ENCODE results near the gene P2RY6. TPM values are rescaled to one million over a fixed set of nuclear protein-coding genes. Genes with fewer than 3 reads are reported as not detected.
A peak's percentile ranks its signal among the peaks of the same experiment; 100 is the strongest.

P2RY6 gene
- total RNA-seq, 2 experiments from 2014 or later, result 0.44 TPM; not detected in 1

GRCh38 chr11:73243093-73243485 is 29.0 kb upstream of the P2RY6 start:
- DNase-seq, result no peak
- H3K4me3 Mint-ChIP-seq, result no peak overlapping the region
- no peak for ATAC-seq (ENCODE audit: low read depth)
- H3K36me3 Mint-ChIP-seq, result no peaks in the 10 kb centered on the region
- peaks cover 14% of the 10 kb centered on the region for H3K27me3 Mint-ChIP-seq
- no peaks in the 10 kb centered on the region for H3K9me3 Mint-ChIP-seq
- no peak overlapping the region for H3K27ac Mint-ChIP-seq
- POLR2A ChIA-PET, result interaction anchor here (1.4 kb wide), 1 partner anchor 101 kb away, joined by 3 read pairs; the partner anchor contains the start of gene FCHSD2
- H3K4me1 Mint-ChIP-seq, result peaks cover 17% of the 10 kb centered on the region

DNA sequence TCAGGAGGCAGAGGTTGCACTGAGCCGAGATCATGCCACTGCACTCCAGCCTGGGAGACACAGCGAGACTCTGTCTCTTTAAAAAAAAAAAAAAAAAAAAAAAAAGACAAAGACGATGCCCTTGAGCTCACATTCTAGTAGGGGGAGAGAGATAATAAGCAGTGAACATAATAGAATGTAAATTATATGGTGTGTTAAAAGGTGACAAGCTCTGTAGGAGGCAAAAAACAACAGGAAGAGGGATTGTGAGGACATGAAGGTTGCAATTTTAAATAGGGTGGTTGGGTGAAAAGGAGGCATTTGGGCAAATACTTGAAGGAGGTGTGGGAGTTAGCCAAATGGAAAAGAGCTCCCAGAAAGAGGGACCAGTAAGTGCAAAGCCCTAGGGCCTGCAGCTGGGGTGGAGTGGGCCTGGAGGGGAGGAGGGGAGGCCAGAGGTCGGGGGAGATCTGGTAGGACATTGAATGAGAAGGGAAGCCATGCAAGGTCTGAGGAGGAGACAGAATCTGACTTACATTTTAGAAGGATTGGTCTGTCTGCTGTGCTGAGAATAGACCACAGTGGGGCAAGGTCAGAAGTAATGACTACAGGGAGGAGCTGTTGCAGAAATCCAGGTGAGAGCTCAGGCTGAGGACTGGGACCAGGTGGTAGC is 27.4 kb upstream of the P2RY6 start:
- no peaks in the 10 kb centered on the region for H3K9me3 Mint-ChIP-seq
- POLR2A ChIA-PET, result interaction anchor here (0.5 to 0.6 kb wide), 2 partner anchors 101 to 395 kb away, joined by 3 read pairs; no protein-coding TSS in a partner anchor
- H3K4me3 Mint-ChIP-seq, result no peak overlapping the region
- peaks cover 27% of the 10 kb centered on the region for H3K4me1 Mint-ChIP-seq
- no peaks in the 10 kb centered on the region for H3K36me3 Mint-ChIP-seq
- DNase-seq (peak; percentile 10), ATAC-seq (ENCODE audit: low read depth) (no peak)
- no peak overlapping the region for H3K27ac Mint-ChIP-seq
- H3K27me3 Mint-ChIP-seq, result peaks cover 14% of the 10 kb centered on the region

DNA sequence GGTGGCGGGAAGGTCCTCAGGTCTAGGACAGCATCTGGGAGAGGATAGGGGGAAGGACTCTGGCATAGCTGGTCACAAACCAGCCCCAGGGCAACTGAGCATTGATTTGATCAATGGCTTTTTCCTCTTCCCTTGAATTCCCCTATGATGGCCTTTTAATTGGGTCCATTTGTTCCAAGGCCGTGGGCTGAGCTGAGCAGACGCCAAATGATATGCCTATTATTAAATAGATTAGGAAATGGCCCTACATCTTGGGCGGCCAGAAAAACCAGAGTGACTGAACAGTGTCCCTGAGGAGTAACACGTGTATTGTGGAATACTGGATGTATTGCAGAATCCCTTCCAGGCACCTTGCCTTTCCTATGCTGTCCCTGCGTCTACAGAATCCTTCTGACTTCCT is 26.7 kb upstream of the P2RY6 start:
- POLR2A ChIA-PET, result no interaction called here
- H3K27ac Mint-ChIP-seq, result no peak overlapping the region
- H3K9me3 Mint-ChIP-seq, result no peaks in the 10 kb centered on the region
- peak; percentile 2 for DNase-seq
- no peak for ATAC-seq (ENCODE audit: low read depth)
- H3K36me3 Mint-ChIP-seq, result no peaks in the 10 kb centered on the region
- H3K4me3 Mint-ChIP-seq, result no peak overlapping the region
- H3K4me1 Mint-ChIP-seq, result peaks cover 27% of the 10 kb centered on the region
- peaks cover 14% of the 10 kb centered on the region for H3K27me3 Mint-ChIP-seq

DNA sequence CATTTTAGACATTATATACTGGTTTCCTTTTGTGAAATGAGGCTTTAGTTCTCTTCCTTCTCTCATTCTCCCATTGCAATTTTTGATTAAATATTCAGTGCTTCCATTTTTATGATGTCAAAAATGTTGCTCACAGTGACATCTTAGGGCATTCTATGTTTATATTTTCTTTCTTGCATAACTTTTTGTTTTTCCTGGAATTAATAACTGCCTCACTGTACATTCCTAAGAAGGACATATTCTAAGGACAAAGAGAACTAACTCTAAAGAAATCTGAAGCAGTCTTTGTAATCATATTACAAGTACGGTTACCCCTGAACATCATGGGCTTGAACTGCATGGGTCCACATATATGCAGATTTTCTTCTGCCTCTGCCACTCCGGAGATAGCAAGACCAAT is 25.8 kb upstream of the P2RY6 start:
- no peaks in the 10 kb centered on the region for H3K9me3 Mint-ChIP-seq
- ATAC-seq (ENCODE audit: low read depth) (no peak), DNase-seq (no peak)
- peaks cover 12% of the 10 kb centered on the region for H3K27me3 Mint-ChIP-seq
- H3K4me3 Mint-ChIP-seq, result no peak overlapping the region
- no peaks in the 10 kb centered on the region for H3K36me3 Mint-ChIP-seq
- peaks cover 27% of the 10 kb centered on the region for H3K4me1 Mint-ChIP-seq
- H3K27ac Mint-ChIP-seq, result no peak overlapping the region
- POLR2A ChIA-PET, result no interaction called here

DNA sequence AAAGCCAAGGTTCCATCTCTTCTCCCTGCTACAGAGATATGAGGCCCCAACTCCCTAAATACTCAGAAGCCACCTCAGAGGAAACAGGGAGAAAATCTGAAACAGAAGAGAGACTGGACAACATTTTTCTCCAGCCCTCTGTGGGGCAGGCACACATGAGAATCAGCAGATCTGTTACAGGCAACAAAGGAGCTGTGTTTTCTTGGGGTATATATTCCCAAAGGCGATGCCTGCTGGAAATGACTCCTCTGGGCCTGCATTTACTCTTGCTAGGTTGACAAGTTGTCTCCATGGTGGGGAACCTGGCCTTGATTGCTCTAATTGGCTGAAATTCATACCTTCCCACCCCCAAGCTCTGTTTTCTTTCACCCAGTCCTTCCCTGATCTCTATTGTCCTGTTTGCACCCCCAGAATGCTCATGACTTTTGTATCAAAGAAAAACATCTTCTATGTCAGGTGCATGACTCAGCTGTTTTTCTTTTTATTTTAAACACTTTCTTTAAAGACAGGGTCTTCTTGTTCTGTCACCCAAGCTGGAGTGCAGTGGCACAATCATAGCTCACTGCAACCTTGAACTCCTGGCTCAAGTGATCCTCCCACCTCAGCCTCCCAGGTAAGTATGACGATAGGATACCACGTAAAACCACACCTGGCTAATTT is 23.5 kb upstream of the P2RY6 start:
- Mint-ChIP-seq H3K27ac (no peak overlapping the region), H3K27me3 (peaks cover 12% of the 10 kb centered on the region), H3K9me3 (no peaks in the 10 kb centered on the region), H3K4me1 (peaks cover 23% of the 10 kb centered on the region), H3K36me3 (no peaks in the 10 kb centered on the region), H3K4me3 (no peak overlapping the region)
- DNase-seq (peak; percentile 15), ATAC-seq (ENCODE audit: low read depth) (no peak)
- POLR2A ChIA-PET, result no interaction called here

- POLR2A ChIA-PET, result no interaction called here
- no peaks in the 10 kb centered on the region for H3K36me3 Mint-ChIP-seq
- ATAC-seq (ENCODE audit: low read depth), result peak; percentile 31
- no peaks in the 10 kb centered on the region for H3K9me3 Mint-ChIP-seq
- H3K4me3 Mint-ChIP-seq, result no peak overlapping the region
- H3K4me1 Mint-ChIP-seq, result peaks cover 23% of the 10 kb centered on the region
- H3K27ac Mint-ChIP-seq, result no peak overlapping the region
- peak; percentile 24 for DNase-seq
- H3K27me3 Mint-ChIP-seq, result peaks cover 10% of the 10 kb centered on the region
Observed at GRCh38 chr11:73249304-73249703, 22.8 kb upstream of the P2RY6 start.

GRCh38 chr11:73249853-73250783 is 22.0 kb upstream of the P2RY6 start:
- no peak overlapping the region for H3K27ac Mint-ChIP-seq
- no peaks in the 10 kb centered on the region for H3K36me3 Mint-ChIP-seq
- peaks cover 23% of the 10 kb centered on the region for H3K4me1 Mint-ChIP-seq
- DNase-seq (peak; percentile 35), ATAC-seq (ENCODE audit: low read depth) (peak; percentile 43)
- peaks cover 4% of the 10 kb centered on the region for H3K27me3 Mint-ChIP-seq
- POLR2A ChIA-PET, result no interaction called here
- H3K9me3 Mint-ChIP-seq, result no peaks in the 10 kb centered on the region
- no peak overlapping the region for H3K4me3 Mint-ChIP-seq

DNA sequence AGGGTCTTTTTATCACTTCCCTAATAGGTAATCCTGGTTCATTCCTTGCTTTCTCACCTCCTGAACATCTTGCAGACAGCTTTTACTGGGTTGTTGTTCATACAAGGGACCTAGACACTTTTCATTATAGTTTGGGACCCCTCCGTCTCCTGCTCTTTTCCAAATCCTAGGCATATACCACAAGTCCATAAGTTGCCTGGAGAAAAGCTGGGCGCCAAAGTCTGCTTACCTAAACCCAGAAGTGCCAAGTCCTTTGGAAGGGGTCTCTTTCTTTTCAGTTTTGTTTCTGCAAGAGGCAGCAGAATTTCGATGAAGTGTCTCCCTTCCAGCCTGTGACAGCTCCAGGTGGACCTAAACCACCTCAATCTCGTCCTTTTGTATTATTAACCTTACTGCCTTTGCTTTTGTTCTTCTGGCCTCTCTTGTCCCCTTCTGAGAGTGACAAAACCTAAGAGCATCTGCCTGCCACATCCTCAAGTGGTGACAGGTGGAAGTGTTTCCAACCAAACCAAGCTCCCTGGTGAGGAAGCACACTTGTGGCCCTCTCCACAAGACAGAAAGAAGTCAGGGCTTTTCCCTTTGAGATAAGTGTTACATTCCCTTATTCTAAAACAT is 19.5 kb upstream of the P2RY6 start:
- peak; percentile 23 for DNase-seq
- Mint-ChIP-seq H3K36me3 (no peaks in the 10 kb centered on the region), H3K27ac (no peak overlapping the region), H3K4me3 (no peak overlapping the region), H3K4me1 (peaks cover 11% of the 10 kb centered on the region), H3K9me3 (no peaks in the 10 kb centered on the region), H3K27me3 (no peaks in the 10 kb centered on the region)
- POLR2A ChIA-PET, result interaction anchor here (1.3 kb wide), 1 partner anchor 35 kb away, joined by 3 read pairs; no protein-coding TSS in a partner anchor
- ATAC-seq (ENCODE audit: low read depth), result peak; percentile 60

- no peak overlapping the region for H3K4me3 Mint-ChIP-seq
- peaks cover 8% of the 10 kb centered on the region for H3K27me3 Mint-ChIP-seq
- DNase-seq, result no peak
- no peaks in the 10 kb centered on the region for H3K36me3 Mint-ChIP-seq
- no peak overlapping the region for H3K27ac Mint-ChIP-seq
- H3K9me3 Mint-ChIP-seq, result no peaks in the 10 kb centered on the region
- ATAC-seq (ENCODE audit: low read depth), result no peak
- POLR2A ChIA-PET, result no interaction called here
- no peaks in the 10 kb centered on the region for H3K4me1 Mint-ChIP-seq
Observed at GRCh38 chr11:73257342-73258103, 14.6 kb upstream of the P2RY6 start.

GRCh38 chr11:73258104-73259035 is 13.8 kb upstream of the P2RY6 start:
- POLR2A ChIA-PET, result no interaction called here
- no peak for DNase-seq

DNA sequence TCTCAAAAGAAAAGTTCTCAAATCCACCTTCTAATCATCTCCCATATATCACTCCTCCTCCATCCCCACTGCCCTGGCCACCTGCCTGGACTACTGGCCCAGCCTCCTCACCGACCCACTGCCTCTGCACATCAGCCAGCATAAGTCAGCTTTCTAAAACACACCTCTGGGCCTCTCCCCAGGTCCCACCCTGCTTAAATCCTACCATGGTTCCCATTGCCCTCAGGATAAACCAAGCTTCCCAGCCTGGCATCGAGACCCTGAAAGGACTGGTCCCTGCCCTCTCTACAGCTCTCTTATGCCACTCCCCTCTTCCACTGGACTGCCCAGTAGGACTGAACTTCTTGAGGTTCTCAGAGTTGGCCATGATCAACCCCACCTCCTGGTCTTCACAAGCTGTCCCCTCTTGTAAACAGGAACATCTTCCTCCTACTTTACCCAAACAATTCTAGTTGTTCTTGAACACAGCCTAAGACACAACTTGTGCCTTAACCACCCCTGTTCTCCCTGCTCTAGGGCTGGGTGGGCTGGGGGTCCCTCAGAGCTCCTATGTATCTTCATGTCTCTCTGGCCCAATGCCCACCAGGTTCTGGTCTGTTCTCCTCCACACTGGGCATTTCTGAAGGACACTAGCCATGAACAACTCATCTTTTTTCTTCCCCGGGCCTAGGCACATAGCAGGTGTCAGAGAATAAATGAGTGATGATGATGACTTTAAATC is 12.6 kb upstream of the P2RY6 start:
- peaks cover 24% of the 10 kb centered on the region for H3K27me3 Mint-ChIP-seq
- no peaks in the 10 kb centered on the region for H3K9me3 Mint-ChIP-seq
- no peaks in the 10 kb centered on the region for H3K36me3 Mint-ChIP-seq
- no peaks in the 10 kb centered on the region for H3K4me1 Mint-ChIP-seq
- DNase-seq, result no peak
- POLR2A ChIA-PET, result no interaction called here
- ATAC-seq (ENCODE audit: low read depth), result no peak
- H3K27ac Mint-ChIP-seq, result no peak overlapping the region
- no peak overlapping the region for H3K4me3 Mint-ChIP-seq

More at GRCh38 chr11:73258104-73259035, 13.8 kb upstream of the P2RY6 start:
- Mint-ChIP-seq H3K36me3 (no peaks in the 10 kb centered on the region), H3K27ac (no peak overlapping the region), H3K4me1 (no peaks in the 10 kb centered on the region), H3K4me3 (no peak overlapping the region), H3K9me3 (no peaks in the 10 kb centered on the region), H3K27me3 (peaks cover 16% of the 10 kb centered on the region)
- ATAC-seq (ENCODE audit: low read depth), result no peak
